Body of pancreas (tissue), 4 donors: Measurements from ENCODE around the gene COBL. TPM values are rescaled to one million over a fixed set of nuclear protein-coding genes. Genes with fewer than 3 reads are reported as not detected.
A peak's percentile ranks its signal among the peaks of the same experiment; 100 is the strongest.

Experiments used
- ATAC-seq: fragments of 150-250 bp; one replicate; pipeline ENCODE4 v1.9.1; 2016
- DNase-seq, 4 donors: peaks; one replicate each; pipeline ENCODE4 v3.0.0-alpha.2; 2019
- H3K27ac ChIP-seq, 4 donors: fragments of 200-600 bp; sonication (generic); 1 replicate in 3 of 4; 2 replicates in 1 of 4; pipeline versions ENCODE4 v1.5.1 to v1.6.1; 2016 to 2019; ENCODE audit warnings: mild to moderate bottlenecking in 1 of 4, mixed read lengths in 1 of 4, moderate library complexity in 1 of 4
- H3K27me3 ChIP-seq, 2 donors: fragments of 200-600 bp; sonication (generic); one replicate each; pipeline ENCODE4 v1.6.0; 2016; ENCODE audit warnings: mild to moderate bottlenecking in 1 of 2
- H3K36me3 ChIP-seq, 2 donors: fragments of 200-600 bp; sonication (generic); replicated peaks in 1 of 2; 2 replicates each; pipeline ENCODE4 v1.5.1; 2016; ENCODE audit warnings: low read depth in 2 of 2; ENCODE audit not compliant: insufficient read depth in 1 of 2
- H3K4me1 ChIP-seq: fragments of 200-600 bp; sonication (generic); one replicate; pipeline ENCODE4 v1.6.0; 2016
- H3K4me3 ChIP-seq, 2 donors: fragments of 200-600 bp; sonication (generic); 1 replicate in 1 of 2; 2 replicates in 1 of 2; pipeline ENCODE4 v1.5.1; 2016 to 2019
- H3K9me3 ChIP-seq, 3 donors: fragments of 200-600 bp; sonication (generic); 1 replicate in 2 of 3; 2 replicates in 1 of 3; pipeline ENCODE4 v1.5.1; 2016
- POLR2A ChIP-seq, 3 donors: fragments of 450-650 bp; IDR thresholded peaks; one replicate each; pipeline ENCODE4 v1.6.1; 2016; ENCODE audit warnings: antibody characterized with exemption in 3 of 3, mild to moderate bottlenecking in 2 of 3
- WGBS, 2 donors: methylation state at CpG; one replicate each; pipeline ENCODE4 v1.1.5; 2017; 5-methylcytosine and 5-hydroxymethylcytosine counted together
- intact Hi-C: fragments of 100-400 bp; cut with DNase I; formaldehyde crosslinking; loops from one replicate; pipeline ENCODE4 v1.15.1; 2023
- total RNA-seq, 2 donors: library from RNA; depleted of rRNA; stranded (reverse); fragments of >200 nt; gene quantifications; one replicate each; pipeline ENCODE4 v1.1.0, GENCODE V29; 2016
- TF ChIP-seq, protein P1 (sequence below), 7 experiments: fragments of 450-650 bp in 4 of 7; fragments of 200-600 bp in 3 of 7; sonication (generic) in 3 of 7; IDR thresholded peaks; one replicate each; pipeline ENCODE4 v1.5.1; 2016 to 2019; ENCODE audit warnings: antibody characterized with exemption in 7 of 7

Gene COBL
- total RNA-seq, 2 donors from 2014 or later: 22.3 to 25.4 TPM

GRCh38 chr7:51175992-51176388, 140.6 kb downstream of the COBL start:
- intact Hi-C loops: no loop called here
- DNase-seq (no peak), ATAC-seq (no peak)
- Histone ChIP-seq H3K36me3 (no peaks in the 10 kb centered on the region), H3K27me3 (no peaks in the 10 kb centered on the region), H3K9me3 (no peaks in the 10 kb centered on the region), H3K4me3 (no peak overlapping the region), H3K4me1 (no peaks in the 10 kb centered on the region), H3K27ac (no peak overlapping the region)
- WGBS, 2 donors: 35 to 61% methylated on average over 3 of the region's 3 CpGs
- TF ChIP-seq, protein P1, sequence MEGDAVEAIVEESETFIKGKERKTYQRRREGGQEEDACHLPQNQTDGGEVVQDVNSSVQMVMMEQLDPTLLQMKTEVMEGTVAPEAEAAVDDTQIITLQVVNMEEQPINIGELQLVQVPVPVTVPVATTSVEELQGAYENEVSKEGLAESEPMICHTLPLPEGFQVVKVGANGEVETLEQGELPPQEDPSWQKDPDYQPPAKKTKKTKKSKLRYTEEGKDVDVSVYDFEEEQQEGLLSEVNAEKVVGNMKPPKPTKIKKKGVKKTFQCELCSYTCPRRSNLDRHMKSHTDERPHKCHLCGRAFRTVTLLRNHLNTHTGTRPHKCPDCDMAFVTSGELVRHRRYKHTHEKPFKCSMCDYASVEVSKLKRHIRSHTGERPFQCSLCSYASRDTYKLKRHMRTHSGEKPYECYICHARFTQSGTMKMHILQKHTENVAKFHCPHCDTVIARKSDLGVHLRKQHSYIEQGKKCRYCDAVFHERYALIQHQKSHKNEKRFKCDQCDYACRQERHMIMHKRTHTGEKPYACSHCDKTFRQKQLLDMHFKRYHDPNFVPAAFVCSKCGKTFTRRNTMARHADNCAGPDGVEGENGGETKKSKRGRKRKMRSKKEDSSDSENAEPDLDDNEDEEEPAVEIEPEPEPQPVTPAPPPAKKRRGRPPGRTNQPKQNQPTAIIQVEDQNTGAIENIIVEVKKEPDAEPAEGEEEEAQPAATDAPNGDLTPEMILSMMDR (IDR thresholded peaks at IDR 0.05): no peak
- no peak for TF ChIP-seq POLR2A (IDR thresholded peaks at IDR 0.05)

GRCh38 chr7:51175316-51175991, 141.2 kb downstream of the COBL start:
- Histone ChIP-seq H3K36me3 (no peaks in the 10 kb centered on the region), H3K27me3 (no peaks in the 10 kb centered on the region), H3K27ac (no peak overlapping the region), H3K4me1 (no peaks in the 10 kb centered on the region), H3K9me3 (no peaks in the 10 kb centered on the region), H3K4me3 (no peak overlapping the region)
- TF ChIP-seq, protein P1 (IDR thresholded peaks at IDR 0.05): no peak
- no peak for TF ChIP-seq POLR2A (IDR thresholded peaks at IDR 0.05)
- WGBS, 2 donors: 65 to 68% methylated on average over 6 of the region's 6 CpGs
- intact Hi-C loops: no loop called here
- ATAC-seq (no peak), DNase-seq (no peak)

GRCh38 chr7:51165337-51165736, 151.3 kb downstream of the COBL start:
- ATAC-seq: no peak
- intact Hi-C loops: loop anchor here (10.0 kb wide), 1 partner anchor 961 kb away; no protein-coding TSS in a partner anchor

GRCh38 chr7:51162724-51163329, 153.8 kb downstream of the COBL start:
- DNase-seq (peak; percentile 81 to 86 (median 84)), ATAC-seq (peak; percentile 84)
- no peaks in the 10 kb centered on the region for H3K9me3 ChIP-seq
- TF ChIP-seq, protein P1 (IDR thresholded peaks at IDR 0.05): peak; percentile 58 to 90 (median 79)
- no peak for TF ChIP-seq POLR2A (IDR thresholded peaks at IDR 0.05)
- H3K4me3 ChIP-seq: no peak overlapping the region
- 25 to 29% methylated on average over 9 of the region's 9 CpGs for WGBS, 2 donors
- H3K27ac ChIP-seq: no peak overlapping the region
- H3K4me1 ChIP-seq: no peaks in the 10 kb centered on the region
- H3K27me3 ChIP-seq: no peaks in the 10 kb centered on the region
- no peaks in the 10 kb centered on the region for H3K36me3 ChIP-seq
- intact Hi-C loops: loop anchor here (5.0 to 10.0 kb wide), 2 partner anchors 204 to 958 kb away; no protein-coding TSS in a partner anchor

More at GRCh38 chr7:51165337-51165736, 151.3 kb downstream of the COBL start:
- Histone ChIP-seq H3K27me3 (no peaks in the 10 kb centered on the region), H3K4me1 (no peaks in the 10 kb centered on the region), H3K9me3 (no peaks in the 10 kb centered on the region), H3K27ac (no peak overlapping the region), H3K36me3 (no peaks in the 10 kb centered on the region), H3K4me3 (no peak overlapping the region)
- TF ChIP-seq, protein P1 (IDR thresholded peaks at IDR 0.05): no peak
- TF ChIP-seq POLR2A (IDR thresholded peaks at IDR 0.05): no peak
- DNase-seq: no peak
- WGBS, 2 donors: 90 to 91% methylated on average over 1 of the region's 1 CpG
